Stomach (tissue), 4 donors: ENCODE data around the gene FSTL5.

Experiments
- EP300 ChIP-seq: sonication (generic); formaldehyde crosslinking; IDR thresholded peaks from one replicate; pipeline ENCODE4 v1.6.1; 2017; ENCODE audit warnings: antibody characterized with exemption
- POLR2A ChIP-seq, 4 donors: fragments of 450-650 bp; IDR thresholded peaks; one replicate each; pipeline ENCODE4 v1.6.1; 2016; ENCODE audit warnings: antibody characterized with exemption in 4 of 4, control low read depth in 2 of 4, mild to moderate bottlenecking in 1 of 4, moderate library complexity in 1 of 4
- POLR2AphosphoS5 ChIP-seq, 3 donors: sonication (generic); formaldehyde crosslinking; IDR thresholded peaks; one replicate each; pipeline ENCODE4 v1.6.1; 2016; ENCODE audit warnings: antibody characterized with exemption in 3 of 3

DNA sequence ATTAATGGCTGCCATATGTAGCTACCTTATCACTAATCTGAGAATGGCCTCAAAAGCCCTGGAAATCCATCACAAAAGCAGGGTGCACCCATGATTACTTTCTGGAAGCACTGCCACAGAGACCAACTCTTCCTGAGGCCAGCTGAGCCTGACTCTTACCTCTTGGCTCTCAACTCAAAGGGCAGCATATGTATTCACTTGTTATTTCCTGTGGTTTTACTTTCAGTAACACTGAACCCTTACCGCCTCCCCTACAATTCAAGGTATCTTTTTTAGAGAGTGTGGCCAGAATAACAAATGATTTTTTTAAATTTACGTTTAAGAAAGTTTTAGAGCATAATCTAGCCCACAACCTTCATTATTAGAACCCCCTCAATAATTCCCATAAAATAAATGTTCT, 434.9 kb downstream of the FSTL5 start:
- no peak for TF ChIP-seq POLR2AphosphoS5 (IDR thresholded peaks at IDR 0.05)
- no peak for TF ChIP-seq POLR2A (IDR thresholded peaks at IDR 0.05)
- TF ChIP-seq EP300 = no peak
